Thoracic aorta (tissue), 2 donors: ENCODE measurements around the gene FAM193A. TPM values are rescaled to one million over a fixed set of nuclear protein-coding genes. Genes with fewer than 3 reads are reported as not detected.

Experiments used
- ATAC-seq: fragments of 150-250 bp; one replicate; pipeline ENCODE4 v1.8.0; 2017; ENCODE audit warnings: low read depth; ENCODE audit not compliant: insufficient number of reproducible peaks, low FRiP score
- DNase-seq: peaks from one replicate; pipeline ENCODE4 v3.0.0-alpha.2; 2020; ENCODE audit warnings: low spot score
- H3K27ac ChIP-seq, 2 donors: fragments of 200-600 bp; sonication (generic); 1 replicate in 1 of 2; 2 replicates in 1 of 2; pipeline ENCODE4 v1.5.1; 2016; ENCODE audit warnings: mild to moderate bottlenecking in 2 of 2, moderate library complexity in 2 of 2
- H3K27me3 ChIP-seq: fragments of 200-600 bp; sonication (generic); replicated peaks from 2 replicates; pipeline ENCODE4 v1.6.0; 2016; ENCODE audit warnings: mild to moderate bottlenecking; ENCODE audit not compliant: insufficient read depth
- H3K36me3 ChIP-seq: fragments of 200-600 bp; sonication (generic); one replicate; pipeline ENCODE4 v1.5.1; 2016
- H3K4me1 ChIP-seq, 2 donors: fragments of 200-600 bp; sonication (generic); 1 replicate in 1 of 2; 2 replicates in 1 of 2; pipeline versions ENCODE4 v1.5.1 to v1.6.0; 2016; ENCODE audit warnings: low read depth in 2 of 2, mild to moderate bottlenecking in 1 of 2; ENCODE audit not compliant: control insufficient read depth in 1 of 2
- H3K4me3 ChIP-seq: fragments of 200-600 bp; sonication (generic); 2 replicates; pipeline ENCODE4 v1.5.1; 2016; ENCODE audit warnings: mild to moderate bottlenecking
- H3K9me3 ChIP-seq: fragments of 200-600 bp; sonication (generic); 2 replicates; pipeline ENCODE4 v1.5.1; 2016
- total RNA-seq, 2 donors: library from RNA; depleted of rRNA; stranded (reverse); fragments of >200 nt; gene quantifications; one replicate each; pipeline versions ENCODE4 v1.1.0 to v1.2.3, GENCODE V29; 2016
- TF ChIP-seq, protein P1 (sequence below): fragments of 200-600 bp; sonication (generic); IDR thresholded peaks from one replicate; pipeline ENCODE4 v1.5.1; 2019; ENCODE audit warnings: antibody characterized with exemption

FAM193A gene
- total RNA-seq, 2 donors from 2014 or later, result 22.3 to 42.9 TPM

DNA sequence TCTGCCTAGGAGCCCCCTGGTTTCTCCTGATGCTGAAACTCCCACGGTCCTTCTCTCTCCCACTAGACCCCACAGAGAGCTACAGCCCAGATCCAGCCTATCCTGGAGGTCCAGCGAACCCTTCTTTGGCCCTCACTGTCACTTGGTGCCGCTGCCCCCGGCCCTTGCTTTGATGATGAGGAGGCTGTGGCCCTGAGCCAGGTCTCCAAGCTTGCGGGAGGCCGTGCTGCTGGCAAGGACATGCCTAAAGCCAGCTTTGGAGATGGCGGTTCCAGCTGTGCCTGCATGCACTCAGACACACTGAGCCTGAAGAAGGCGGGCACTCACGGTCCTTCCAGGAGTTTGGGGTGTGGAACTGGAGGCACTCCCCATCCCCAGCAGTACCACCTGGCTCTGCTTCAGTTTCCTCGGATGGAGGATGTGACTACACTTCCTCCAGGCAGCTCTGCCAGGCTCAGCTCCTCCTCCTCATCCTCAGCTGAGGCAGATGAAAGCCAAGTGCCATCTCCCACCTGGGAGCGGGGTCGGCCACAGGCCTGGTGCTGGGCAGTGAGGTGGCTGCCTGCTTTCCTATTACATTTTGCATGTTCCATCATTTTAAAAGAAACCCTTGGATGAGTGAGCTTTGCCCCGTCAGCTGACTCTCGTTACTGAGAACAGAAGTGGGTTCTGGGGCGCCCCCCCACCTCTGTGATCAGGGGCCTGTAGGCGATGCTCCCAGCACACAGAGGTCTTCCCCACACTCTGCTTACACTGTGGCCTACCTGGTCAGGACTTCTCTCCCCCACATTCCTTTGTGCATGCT is 210.6 kb downstream of the FAM193A start:
- Histone ChIP-seq H3K4me1 (peaks cover 0 to 12% of the 10 kb centered on the region in 2 donors), H3K36me3 (peaks cover 45% of the 10 kb centered on the region), H3K9me3 (no peaks in the 10 kb centered on the region), H3K27ac (peak overlapping the region in 1 of 2 donors; percentile 43), H3K27me3 (no peaks in the 10 kb centered on the region), H3K4me3 (no peak overlapping the region)
- TF ChIP-seq, protein P1, sequence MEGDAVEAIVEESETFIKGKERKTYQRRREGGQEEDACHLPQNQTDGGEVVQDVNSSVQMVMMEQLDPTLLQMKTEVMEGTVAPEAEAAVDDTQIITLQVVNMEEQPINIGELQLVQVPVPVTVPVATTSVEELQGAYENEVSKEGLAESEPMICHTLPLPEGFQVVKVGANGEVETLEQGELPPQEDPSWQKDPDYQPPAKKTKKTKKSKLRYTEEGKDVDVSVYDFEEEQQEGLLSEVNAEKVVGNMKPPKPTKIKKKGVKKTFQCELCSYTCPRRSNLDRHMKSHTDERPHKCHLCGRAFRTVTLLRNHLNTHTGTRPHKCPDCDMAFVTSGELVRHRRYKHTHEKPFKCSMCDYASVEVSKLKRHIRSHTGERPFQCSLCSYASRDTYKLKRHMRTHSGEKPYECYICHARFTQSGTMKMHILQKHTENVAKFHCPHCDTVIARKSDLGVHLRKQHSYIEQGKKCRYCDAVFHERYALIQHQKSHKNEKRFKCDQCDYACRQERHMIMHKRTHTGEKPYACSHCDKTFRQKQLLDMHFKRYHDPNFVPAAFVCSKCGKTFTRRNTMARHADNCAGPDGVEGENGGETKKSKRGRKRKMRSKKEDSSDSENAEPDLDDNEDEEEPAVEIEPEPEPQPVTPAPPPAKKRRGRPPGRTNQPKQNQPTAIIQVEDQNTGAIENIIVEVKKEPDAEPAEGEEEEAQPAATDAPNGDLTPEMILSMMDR, result no peak
- no peak for DNase-seq
- no peak for ATAC-seq

DNA sequence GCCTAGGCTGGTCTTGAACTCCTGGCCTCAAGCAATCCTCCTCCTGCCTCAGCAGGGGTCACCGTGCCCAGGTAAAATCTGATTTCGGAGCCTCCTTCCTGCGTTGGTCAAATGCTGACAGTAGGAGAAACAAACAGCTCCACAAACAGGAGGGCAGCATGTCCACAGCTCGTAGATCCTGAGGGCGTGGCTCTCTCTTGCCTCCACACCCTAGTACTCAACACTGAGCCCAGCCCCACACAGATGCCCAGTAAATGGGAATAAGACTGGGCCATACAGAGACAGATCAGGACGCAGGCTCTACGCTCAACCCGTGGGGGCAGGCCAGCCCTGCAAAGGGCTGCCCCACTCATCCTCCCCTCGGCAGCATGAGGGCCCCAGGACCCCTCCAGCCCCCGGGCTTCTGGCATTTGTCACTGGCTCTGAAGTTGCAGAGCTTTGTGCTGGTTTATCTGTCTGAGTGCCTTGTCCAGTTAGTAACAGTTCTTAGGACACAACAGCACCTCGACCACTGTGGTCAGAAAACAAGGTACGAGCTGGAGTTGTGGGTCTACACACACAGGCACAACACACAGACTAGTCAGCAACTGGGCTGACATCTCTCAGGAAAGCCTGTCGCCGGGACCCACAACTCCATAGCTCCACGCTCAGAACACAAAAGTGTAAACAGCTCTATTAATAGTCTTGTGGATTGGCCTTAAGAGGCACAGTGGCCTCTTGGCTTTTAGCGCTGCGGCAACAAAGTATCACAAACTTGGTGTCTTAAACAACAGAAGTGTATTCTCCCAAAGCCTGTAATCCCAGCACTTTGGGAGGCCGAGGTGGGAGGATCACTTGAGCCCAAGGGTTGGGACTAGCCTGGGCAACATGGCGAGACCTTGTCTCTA is 214.5 kb downstream of the FAM193A start:
- no peaks in the 10 kb centered on the region for H3K27me3 ChIP-seq
- peaks cover 12% of the 10 kb centered on the region for H3K36me3 ChIP-seq
- TF ChIP-seq, protein P1, result no peak
- peaks cover 8 to 24% of the 10 kb centered on the region in 2 donors for H3K4me1 ChIP-seq
- no peak for DNase-seq
- ATAC-seq, result no peak
- H3K27ac ChIP-seq, result no peak overlapping the region
- no peak overlapping the region for H3K4me3 ChIP-seq
- H3K9me3 ChIP-seq, result no peaks in the 10 kb centered on the region

DNA sequence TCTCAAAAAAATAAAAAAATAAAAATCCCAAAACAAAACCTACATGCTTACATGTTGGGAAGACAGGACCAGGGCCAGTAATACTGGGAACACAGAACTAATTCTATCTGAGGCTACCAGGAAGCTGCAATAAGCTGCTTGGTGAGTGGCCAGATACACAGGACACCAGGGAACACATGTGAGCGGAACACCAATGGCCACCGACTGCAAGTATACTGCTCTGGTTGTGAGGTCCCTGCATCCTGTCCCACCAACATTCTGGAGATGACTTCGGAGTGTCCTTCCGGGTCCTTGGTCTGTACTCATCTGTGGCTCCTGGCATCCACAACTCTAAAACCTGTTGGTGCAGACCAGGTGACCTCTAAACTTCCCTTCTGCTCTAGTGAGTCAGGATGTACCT is 217.0 kb downstream of the FAM193A start:
- H3K4me1 ChIP-seq, result peaks cover 8 to 12% of the 10 kb centered on the region in 2 donors
- H3K36me3 ChIP-seq, result no peaks in the 10 kb centered on the region
- H3K4me3 ChIP-seq, result no peak overlapping the region
- TF ChIP-seq, protein P1, result no peak
- H3K9me3 ChIP-seq, result no peaks in the 10 kb centered on the region
- DNase-seq (no peak), ATAC-seq (no peak)
- H3K27me3 ChIP-seq, result no peaks in the 10 kb centered on the region
- no peak overlapping the region for H3K27ac ChIP-seq

DNA sequence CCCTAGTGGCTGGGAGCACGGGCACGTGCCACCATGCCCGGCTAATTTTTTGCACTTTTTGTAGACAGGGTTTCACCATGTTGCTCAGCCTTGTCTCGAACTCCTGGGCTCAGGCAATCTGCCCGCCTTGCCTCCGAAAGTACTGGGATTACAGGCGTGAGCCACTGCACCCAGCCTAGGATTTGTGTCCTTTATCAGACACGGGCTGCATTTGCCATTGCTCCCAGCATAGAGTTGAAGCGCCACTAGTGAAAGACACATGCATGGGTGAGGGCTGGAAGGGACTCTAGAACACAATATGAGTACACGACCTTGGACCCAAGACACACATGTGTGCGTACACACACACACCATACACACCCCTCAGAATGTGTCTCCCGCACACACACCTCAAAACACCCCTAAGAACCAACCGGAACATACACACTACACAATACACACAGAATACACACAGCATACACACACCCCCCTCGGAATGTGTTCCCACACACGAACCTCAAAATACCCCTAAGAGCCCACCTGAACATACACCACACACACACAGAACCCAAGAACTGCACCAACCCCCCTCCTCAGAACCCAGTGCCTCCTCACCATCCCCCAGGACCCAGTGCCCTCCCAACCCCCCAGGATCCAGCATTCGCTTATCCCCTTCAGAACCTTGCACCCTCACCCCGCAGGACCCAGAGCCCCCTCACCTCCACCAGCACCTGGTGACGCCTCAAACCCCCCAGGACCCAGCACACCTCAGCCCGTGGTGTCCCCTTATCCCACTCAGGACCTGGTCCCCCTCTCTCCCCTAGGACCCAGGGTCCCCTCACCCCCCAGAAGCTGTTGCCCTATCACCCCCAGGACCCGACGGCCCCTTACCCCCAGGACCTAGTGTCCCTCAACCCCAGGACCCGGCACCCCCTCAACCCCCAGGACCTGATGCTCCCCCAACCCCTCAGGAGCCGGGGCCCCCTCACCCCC is 218.7 kb downstream of the FAM193A start:
- Histone ChIP-seq H3K9me3 (no peaks in the 10 kb centered on the region), H3K36me3 (no peaks in the 10 kb centered on the region), H3K27ac (peak overlapping the region; percentile 59 to 84), H3K4me1 (peaks cover 8 to 12% of the 10 kb centered on the region in 2 donors), H3K4me3 (peak overlapping the region; percentile 100), H3K27me3 (no peaks in the 10 kb centered on the region)
- TF ChIP-seq, protein P1, result no peak
- ATAC-seq (no peak), DNase-seq (no peak)
